Neural cell (in vitro differentiated cells): ENCODE measurements around the gene AKT1S1. TPM values are rescaled to one million over a fixed set of nuclear protein-coding genes. Genes with fewer than 3 reads are reported as not detected.

Experiments
- H2AFZ ChIP-seq: fragments of 200-600, 300-800 bp; sonication (generic), shearing (Covaris generic); 2 replicates; pipeline ENCODE4 v1.6.0; 2014; ENCODE audit warnings: low read depth, mild to moderate bottlenecking, antibody characterized with exemption, low read length, moderate library complexity
- H3F3A ChIP-seq: fragments of 200-600 bp; shearing (Covaris generic); 2 replicates; pipeline ENCODE4 v1.6.1; 2016; ENCODE audit warnings: mild to moderate bottlenecking, moderate library complexity, mixed read lengths, antibody characterized with exemption, low read length; ENCODE audit not compliant: insufficient read depth, poor library complexity, severe bottlenecking
- H3K27ac ChIP-seq: fragments of 200-600, 300-800 bp; sonication (generic), shearing (Covaris generic); 2 replicates; pipeline ENCODE4 v1.5.1; 2014; ENCODE audit warnings: mild to moderate bottlenecking, low read length, moderate library complexity
- H3K27me3 ChIP-seq: fragments of 300-800, 200-600 bp; sonication (generic), shearing (Covaris generic); 2 replicates; pipeline ENCODE4 v1.6.0; 2014; ENCODE audit warnings: mild to moderate bottlenecking, low read depth, low read length, moderate library complexity; ENCODE audit not compliant: insufficient read depth
- H3K36me3 ChIP-seq: fragments of 300-800, 200-600 bp; sonication (generic), shearing (Covaris generic); 2 replicates; pipeline ENCODE4 v1.5.1; 2014; ENCODE audit warnings: mild to moderate bottlenecking, antibody characterized with exemption, low read length, moderate library complexity; ENCODE audit not compliant: insufficient read depth
- H3K4me2 ChIP-seq: fragments of 300-800, 200-600 bp; sonication (generic), shearing (Covaris generic); 2 replicates; pipeline ENCODE4 v1.6.0; 2014; ENCODE audit warnings: mild to moderate bottlenecking, low read length
- H3K4me3 ChIP-seq: fragments of 300-800, 200-600 bp; sonication (generic), shearing (Covaris generic); 2 replicates; pipeline ENCODE4 v1.5.1; 2014; ENCODE audit warnings: mild to moderate bottlenecking, low read length, moderate library complexity
- H3K79me2 ChIP-seq: fragments of 200-600 bp; shearing (Covaris generic); replicated peaks from 2 replicates; pipeline ENCODE4 v1.6.0; 2014; ENCODE audit warnings: mild to moderate bottlenecking, low read length, moderate library complexity; ENCODE audit not compliant: insufficient read depth
- H3K9ac ChIP-seq: fragments of 300-800, 200-600 bp; sonication (generic), shearing (Covaris generic); 2 replicates; pipeline ENCODE4 v1.6.1; 2016; ENCODE audit warnings: mild to moderate bottlenecking, low read length, mixed read lengths
- H3K9me2 ChIP-seq: fragments of 200-600 bp; shearing (Covaris generic); 2 replicates; pipeline ENCODE4 v1.6.1; 2016; ENCODE audit warnings: mild to moderate bottlenecking, low read length, mixed read lengths; ENCODE audit not compliant: insufficient read depth
- H3K9me3 ChIP-seq: fragments of 200-600, 300-800 bp; sonication (generic), shearing (Covaris generic); 2 replicates; pipeline ENCODE4 v1.6.1; 2016; ENCODE audit warnings: mild to moderate bottlenecking, mixed run types, low read length, moderate library complexity, mixed read lengths
- H4K20me1 ChIP-seq: fragments of 200-600 bp; shearing (Covaris generic); 2 replicates; pipeline ENCODE4 v1.6.1; 2016; ENCODE audit warnings: mild to moderate bottlenecking, mixed run types; ENCODE audit not compliant: insufficient read depth
- CTCF ChIP-seq: fragments of 450-650 bp; IDR thresholded peaks from 2 replicates; pipeline ENCODE4 v1.5.1; 2014; ENCODE audit warnings: antibody characterized with exemption, mild to moderate bottlenecking, moderate library complexity; ENCODE audit not compliant: poor library complexity, severe bottlenecking
- EP300 ChIP-seq: fragments of 450-650 bp; conservative IDR thresholded peaks from 2 replicates; pipeline ENCODE4 v1.6.1; 2014; ENCODE audit warnings: antibody characterized with exemption, mild to moderate bottlenecking, moderate library complexity; ENCODE audit not compliant: poor library complexity, severe bottlenecking
- EZH2 ChIP-seq: fragments of 200-600, 300-800 bp; shearing (Covaris generic), sonication (generic); IDR thresholded peaks from 2 replicates; pipeline ENCODE4 v1.6.1; 2014; ENCODE audit warnings: antibody characterized with exemption, low read length, borderline replicate concordance, mild to moderate bottlenecking; ENCODE audit not compliant: insufficient read depth, poor library complexity, severe bottlenecking
- MXI1 ChIP-seq: fragments of 450-650 bp; conservative IDR thresholded peaks from 2 replicates; pipeline ENCODE4 v1.6.1; 2014; ENCODE audit warnings: antibody characterized with exemption, mild to moderate bottlenecking; ENCODE audit not compliant: poor library complexity, severe bottlenecking
- POLR2AphosphoS5 ChIP-seq: IDR thresholded peaks from 2 replicates; pipeline ENCODE4 v1.6.1; 2012
- RAD21 ChIP-seq: fragments of 450-650 bp; conservative IDR thresholded peaks from 2 replicates; pipeline ENCODE4 v1.6.1; 2014; ENCODE audit warnings: antibody characterized with exemption, mild to moderate bottlenecking, moderate library complexity
- SMC3 ChIP-seq: fragments of 450-650 bp; conservative IDR thresholded peaks from 2 replicates; pipeline ENCODE4 v1.6.1; 2014; ENCODE audit warnings: antibody characterized with exemption, mild to moderate bottlenecking, moderate library complexity; ENCODE audit not compliant: poor library complexity
- TAF1 ChIP-seq: IDR thresholded peaks from 2 replicates; pipeline ENCODE4 v1.6.1; 2012; ENCODE audit warnings: low read depth
- polyA plus RNA-seq: library from polyadenylated mRNA; depleted of rRNA; stranded (reverse); fragments of >200 nt; gene quantifications from 2 replicates; pipeline ENCODE4 v1.2.3, GENCODE V29; 2014
- TF ChIP-seq, protein P1 (sequence below): IDR thresholded peaks from 2 replicates; pipeline ENCODE4 v1.6.1; 2012; ENCODE audit warnings: borderline replicate concordance

AKT1S1 gene
- polyA plus RNA-seq, 1 donor from 2014 or later: 4.8 TPM

DNA sequence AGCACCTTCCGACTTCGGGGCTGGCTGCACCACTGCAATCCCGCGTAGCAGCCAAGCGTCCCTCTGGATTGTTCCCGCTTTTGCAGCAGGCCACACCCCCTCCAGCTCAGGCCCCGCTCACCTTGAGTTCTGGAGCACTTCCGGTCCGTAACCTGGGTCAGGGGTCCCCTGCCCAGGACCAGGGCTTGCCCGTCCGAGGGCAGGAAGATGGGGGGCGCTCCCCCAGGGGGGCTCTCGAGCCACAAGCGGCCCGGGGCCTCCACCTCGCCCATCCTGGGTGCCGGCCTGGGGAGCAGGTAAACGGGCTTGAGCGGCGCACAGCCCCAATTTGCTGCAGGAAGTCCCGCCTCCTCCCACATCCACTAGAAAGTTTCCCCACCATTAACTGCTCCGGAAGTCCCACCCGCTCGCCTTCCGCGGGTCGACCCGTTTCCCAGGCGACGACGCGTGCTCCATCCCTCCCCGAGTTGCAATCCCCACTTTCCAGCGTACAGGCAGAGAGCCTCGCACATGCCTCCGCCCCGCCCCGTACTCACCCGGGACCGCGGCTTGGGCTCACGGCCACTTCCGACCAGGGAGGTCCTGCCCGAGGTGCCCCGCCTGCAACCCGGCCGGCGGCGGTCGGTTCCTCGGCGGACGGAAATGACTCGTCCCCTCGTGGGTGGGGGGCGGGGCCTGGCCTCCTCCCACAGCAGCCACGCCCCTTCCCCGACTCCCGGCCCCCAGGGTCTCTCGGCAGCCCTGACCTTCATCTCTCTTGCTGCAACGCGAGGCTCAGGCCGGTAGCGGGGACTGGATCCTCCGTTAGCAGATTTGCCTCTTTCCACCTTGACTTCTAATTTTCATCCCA is 10.0 kb downstream of the AKT1S1 start, which contains the start of gene PNKP:
TSS of gene PNKP (minus strand) at position 644 of the 850 bp plus-strand sequence. CDS start at position 272, 372 bp downstream.
- H3K9me2 ChIP-seq: no peaks in the 10 kb centered on the region
- H2AFZ ChIP-seq: peak within 1 kb of the TSS; percentile 82
- H3K36me3 ChIP-seq: no peaks in the 10 kb centered on the region
- no peaks in the 10 kb centered on the region for H3K27me3 ChIP-seq
- H3K79me2 ChIP-seq: peaks cover 22% of the 10 kb centered on the region
- H3K9me3 ChIP-seq: no peaks in the 10 kb centered on the region
- peak within 1 kb of the TSS; percentile 77 for H3K4me3 ChIP-seq
- H3K9ac ChIP-seq: peak within 1 kb of the TSS; percentile 77
- H3K27ac ChIP-seq: peak within 1 kb of the TSS; percentile 91
- no peaks in the 10 kb centered on the region for H3F3A ChIP-seq
- peak within 1 kb of the TSS; percentile 74 for H3K4me2 ChIP-seq
- TF ChIP-seq EP300: peak; percentile 60
- no peak for TF ChIP-seq EZH2
- TF ChIP-seq POLR2AphosphoS5: peak; percentile 67
- TF ChIP-seq, protein P1, sequence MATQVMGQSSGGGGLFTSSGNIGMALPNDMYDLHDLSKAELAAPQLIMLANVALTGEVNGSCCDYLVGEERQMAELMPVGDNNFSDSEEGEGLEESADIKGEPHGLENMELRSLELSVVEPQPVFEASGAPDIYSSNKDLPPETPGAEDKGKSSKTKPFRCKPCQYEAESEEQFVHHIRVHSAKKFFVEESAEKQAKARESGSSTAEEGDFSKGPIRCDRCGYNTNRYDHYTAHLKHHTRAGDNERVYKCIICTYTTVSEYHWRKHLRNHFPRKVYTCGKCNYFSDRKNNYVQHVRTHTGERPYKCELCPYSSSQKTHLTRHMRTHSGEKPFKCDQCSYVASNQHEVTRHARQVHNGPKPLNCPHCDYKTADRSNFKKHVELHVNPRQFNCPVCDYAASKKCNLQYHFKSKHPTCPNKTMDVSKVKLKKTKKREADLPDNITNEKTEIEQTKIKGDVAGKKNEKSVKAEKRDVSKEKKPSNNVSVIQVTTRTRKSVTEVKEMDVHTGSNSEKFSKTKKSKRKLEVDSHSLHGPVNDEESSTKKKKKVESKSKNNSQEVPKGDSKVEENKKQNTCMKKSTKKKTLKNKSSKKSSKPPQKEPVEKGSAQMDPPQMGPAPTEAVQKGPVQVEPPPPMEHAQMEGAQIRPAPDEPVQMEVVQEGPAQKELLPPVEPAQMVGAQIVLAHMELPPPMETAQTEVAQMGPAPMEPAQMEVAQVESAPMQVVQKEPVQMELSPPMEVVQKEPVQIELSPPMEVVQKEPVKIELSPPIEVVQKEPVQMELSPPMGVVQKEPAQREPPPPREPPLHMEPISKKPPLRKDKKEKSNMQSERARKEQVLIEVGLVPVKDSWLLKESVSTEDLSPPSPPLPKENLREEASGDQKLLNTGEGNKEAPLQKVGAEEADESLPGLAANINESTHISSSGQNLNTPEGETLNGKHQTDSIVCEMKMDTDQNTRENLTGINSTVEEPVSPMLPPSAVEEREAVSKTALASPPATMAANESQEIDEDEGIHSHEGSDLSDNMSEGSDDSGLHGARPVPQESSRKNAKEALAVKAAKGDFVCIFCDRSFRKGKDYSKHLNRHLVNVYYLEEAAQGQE: peak; percentile 20
- peak; percentile 98 for TF ChIP-seq MXI1
- TF ChIP-seq TAF1: peak; percentile 59
- H4K20me1 ChIP-seq: no peaks in the 10 kb centered on the region

DNA sequence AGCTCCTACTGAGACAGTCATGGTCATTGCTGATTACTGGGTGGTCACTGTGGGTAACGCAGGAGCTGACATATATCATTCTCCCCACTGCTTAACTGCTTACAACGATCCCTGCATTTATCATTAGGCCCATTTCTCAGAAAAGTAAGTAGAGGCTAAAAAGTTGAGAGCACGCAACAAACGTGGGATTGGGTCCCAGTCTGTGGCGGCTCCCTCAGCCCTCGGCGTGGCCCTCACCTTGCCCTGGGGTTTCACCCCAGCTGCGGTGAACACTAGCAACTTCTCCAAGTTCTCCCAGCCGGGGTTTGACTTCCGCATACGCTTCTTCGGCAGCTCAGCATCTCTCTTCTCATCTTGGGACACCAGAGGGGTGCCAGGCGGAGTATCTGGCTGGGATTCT is 12.3 kb downstream of the AKT1S1 start:
- Histone ChIP-seq H3K9me2 (no peaks in the 10 kb centered on the region), H3K79me2 (peaks cover 22% of the 10 kb centered on the region), H3K4me3 (peak overlapping the region; percentile 77), H3K27me3 (no peaks in the 10 kb centered on the region), H3F3A (no peaks in the 10 kb centered on the region), H4K20me1 (no peaks in the 10 kb centered on the region), H3K27ac (no peak overlapping the region), H3K9me3 (no peaks in the 10 kb centered on the region), H2AFZ (no peak overlapping the region), H3K36me3 (no peaks in the 10 kb centered on the region), H3K4me2 (no peak overlapping the region), H3K9ac (no peak overlapping the region)
- TF ChIP-seq EP300: no peak
- no peak for TF ChIP-seq TAF1
- TF ChIP-seq EZH2: no peak
- TF ChIP-seq, protein P1: no peak
- no peak for TF ChIP-seq CTCF
- TF ChIP-seq POLR2AphosphoS5: no peak
- TF ChIP-seq MXI1: no peak
- TF ChIP-seq SMC3: no peak
- no peak for TF ChIP-seq RAD21
